Keratinocyte (primary cell): Measurements from ENCODE around the gene ELOVL5. TPM values are rescaled to one million over a fixed set of nuclear protein-coding genes. Genes with fewer than 3 reads are reported as not detected.

Experiments used
- DNase-seq: peaks from one replicate; pipeline ENCODE4 v3.0.0-alpha.2; 2011; ENCODE audit warnings: low read depth, missing footprints, low spot score
- FAIRE-seq: peaks from 2 replicates; lab custom pipeline; 2011; peaks lifted over from hg19 to GRCh38; lab: Jason Lieb, UNC
- H2AFZ ChIP-seq: 2 replicates; pipeline ENCODE4 v1.6.0; 2012; ENCODE audit warnings: low read length, control low read depth, inconsistent platforms; ENCODE audit not compliant: control insufficient read depth
- H3K27ac ChIP-seq: 2 replicates; pipeline ENCODE4 v1.5.1; 2011; ENCODE audit warnings: low read length; ENCODE audit not compliant: control insufficient read depth, insufficient read depth
- H3K27me3 ChIP-seq: 3 replicates; pipeline ENCODE4 v1.6.0; 2011; ENCODE audit warnings: low read length; ENCODE audit not compliant: control insufficient read depth, insufficient read depth; ENCODE audit errors: extremely low read depth
- H3K36me3 ChIP-seq, 2 experiments: 2 replicates in 1 of 2; 3 replicates in 1 of 2; pipeline ENCODE4 v1.5.1; 2011; ENCODE audit warnings: low read length in 2 of 2, mild to moderate bottlenecking in 1 of 2; ENCODE audit not compliant: control insufficient read depth in 2 of 2, insufficient read depth in 2 of 2; ENCODE audit errors: extremely low read depth in 1 of 2
- H3K4me1 ChIP-seq: 3 replicates; pipeline ENCODE4 v1.5.1; 2011; ENCODE audit warnings: low read length; ENCODE audit not compliant: control insufficient read depth, insufficient read depth; ENCODE audit errors: extremely low read depth
- H3K4me2 ChIP-seq: 3 replicates; pipeline ENCODE4 v1.6.0; 2011; ENCODE audit warnings: low read depth, low read length; ENCODE audit not compliant: control insufficient read depth, insufficient read depth; ENCODE audit errors: extremely low read depth
- H3K4me3 ChIP-seq, 3 experiments: fragments of 200-600 bp in 1 of 3; sonication (generic) in 1 of 3; 2 replicates in 2 of 3; 3 replicates in 1 of 3; pipeline ENCODE4 v1.5.1; 2011 to 2016; ENCODE audit warnings: low read length in 3 of 3, mild to moderate bottlenecking in 3 of 3, control low read depth in 2 of 3, inconsistent platforms in 1 of 3, low read depth in 1 of 3, mixed read lengths in 1 of 3, mixed run types in 1 of 3, moderate library complexity in 1 of 3; ENCODE audit not compliant: control insufficient read depth in 2 of 3, insufficient read depth in 2 of 3; ENCODE audit errors: extremely low read depth in 1 of 3
- H3K79me2 ChIP-seq: 2 replicates; pipeline ENCODE4 v1.6.0; 2012; ENCODE audit warnings: low read length; ENCODE audit not compliant: control insufficient read depth, insufficient read depth
- H3K9ac ChIP-seq: 3 replicates; pipeline ENCODE4 v1.6.0; 2011; ENCODE audit warnings: low read length; ENCODE audit not compliant: control insufficient read depth, insufficient read depth; ENCODE audit errors: extremely low read depth
- H3K9me1 ChIP-seq: 3 replicates; pipeline ENCODE4 v1.6.0; 2011; ENCODE audit warnings: low read length; ENCODE audit not compliant: control insufficient read depth, insufficient read depth; ENCODE audit errors: extremely low read depth
- H3K9me3 ChIP-seq: 2 replicates; pipeline ENCODE4 v1.5.1; 2012; ENCODE audit warnings: low read depth, low read length; ENCODE audit not compliant: control insufficient read depth
- H4K20me1 ChIP-seq: 3 replicates; pipeline ENCODE4 v1.6.0; 2011; ENCODE audit warnings: low read length; ENCODE audit not compliant: control insufficient read depth, insufficient read depth; ENCODE audit errors: extremely low read depth
- CTCF ChIP-seq, 3 experiments: IDR thresholded peaks in 1 of 3; conservative IDR thresholded peaks in 1 of 3; optimal IDR thresholded peaks in 1 of 3; 2 replicates in 2 of 3; 3 replicates in 1 of 3; pipeline versions ENCODE3 to v1.5.1; 2011; ENCODE audit warnings: low read length in 3 of 3, mild to moderate bottlenecking in 3 of 3, moderate library complexity in 2 of 3, control low read depth in 1 of 3, inconsistent platforms in 1 of 3; ENCODE audit not compliant: insufficient read depth in 2 of 3; ENCODE audit errors: extremely low read depth in 1 of 3
- EZH2 ChIP-seq: IDR thresholded peaks from one replicate; pipeline ENCODE4 v1.6.1; 2012; ENCODE audit warnings: inconsistent platforms, mild to moderate bottlenecking, low read length, moderate library complexity
- dilution Hi-C: fragments of 300-500 bp; cut with MboI; formaldehyde crosslinking; loops from one replicate; pipeline ENCODE4 v1.7.0; 2020; ENCODE audit warnings: low sequenced_read_pairs; ENCODE audit not compliant: extremely low pct_ligation_motif_present
- polyA plus RNA-seq, 5 experiments: library from polyadenylated mRNA; depleted of rRNA in 3 of 5; stranded (reverse) in 3 of 5; stranded (forward) in 1 of 5; unstranded in 1 of 5; fragments of >200 nt; gene quantifications; 1 replicate in 1 of 5; 2 replicates in 3 of 5; 3 replicates in 1 of 5; pipeline versions ENCODE4 v1.2.1 to v1.2.3, GENCODE V29; 2011 to 2012; ENCODE audit warnings: missing spikeins in 2 of 5, low read depth in 1 of 5, low replicate concordance in 1 of 5

Gene ELOVL5
- polyA plus RNA-seq, 1 donor (not counting 4 experiments of a cell fraction or from before 2014, with no cell fraction given): 66.7 TPM

GRCh38 chr6:53336070-53336469 lies 12.7 kb downstream of the ELOVL5 start:
- Histone ChIP-seq H3K4me2 (no peak overlapping the region), H3K9me3 (no peaks in the 10 kb centered on the region), H3K36me3 (peaks cover 2 to 8% of the 10 kb centered on the region in 2 experiments), H4K20me1 (peaks cover 3% of the 10 kb centered on the region), H3K4me1 (no peaks in the 10 kb centered on the region), H3K9ac (no peak overlapping the region), H3K4me3 (no peak overlapping the region), H3K9me1 (no peaks in the 10 kb centered on the region), H3K27ac (no peak overlapping the region), H3K79me2 (peaks cover 96% of the 10 kb centered on the region), H3K27me3 (no peaks in the 10 kb centered on the region), H2AFZ (no peak overlapping the region)
- DNase-seq: no peak
- dilution Hi-C loops: no loop called here
- TF ChIP-seq EZH2: no peak
- no peak for TF ChIP-seq CTCF (optimal IDR thresholded peaks at IDR 0.05 in 1 of 3, IDR thresholded peaks at IDR 0.05 in 1 of 3, conservative IDR thresholded peaks at IDR 0.05 in 1 of 3; ENCODE audit: extremely low read depth in 1 of 3, insufficient read depth in 2 of 3, low read length in 3 of 3)
- FAIRE-seq: no peak

GRCh38 chr6:53335224-53335994 lies 13.3 kb downstream of the ELOVL5 start:
- Histone ChIP-seq H3K4me3 (no peak overlapping the region), H3K9me3 (no peaks in the 10 kb centered on the region), H2AFZ (no peak overlapping the region), H3K4me2 (no peak overlapping the region), H3K4me1 (no peaks in the 10 kb centered on the region), H3K36me3 (peaks cover 2 to 8% of the 10 kb centered on the region in 2 experiments), H3K27ac (no peak overlapping the region), H3K9me1 (no peaks in the 10 kb centered on the region), H3K79me2 (peaks cover 95% of the 10 kb centered on the region), H3K9ac (no peak overlapping the region), H4K20me1 (peaks cover 3% of the 10 kb centered on the region), H3K27me3 (no peaks in the 10 kb centered on the region)
- no peak for TF ChIP-seq EZH2
- no peak for TF ChIP-seq CTCF (optimal IDR thresholded peaks at IDR 0.05 in 1 of 3, IDR thresholded peaks at IDR 0.05 in 1 of 3, conservative IDR thresholded peaks at IDR 0.05 in 1 of 3; ENCODE audit: extremely low read depth in 1 of 3, insufficient read depth in 2 of 3, low read length in 3 of 3)
- DNase-seq: no peak
- no peak for FAIRE-seq
- dilution Hi-C loops: no loop called here
